ENCODE measurements around the gene RBM15.

- TF ChIP-seq, protein P1, sequence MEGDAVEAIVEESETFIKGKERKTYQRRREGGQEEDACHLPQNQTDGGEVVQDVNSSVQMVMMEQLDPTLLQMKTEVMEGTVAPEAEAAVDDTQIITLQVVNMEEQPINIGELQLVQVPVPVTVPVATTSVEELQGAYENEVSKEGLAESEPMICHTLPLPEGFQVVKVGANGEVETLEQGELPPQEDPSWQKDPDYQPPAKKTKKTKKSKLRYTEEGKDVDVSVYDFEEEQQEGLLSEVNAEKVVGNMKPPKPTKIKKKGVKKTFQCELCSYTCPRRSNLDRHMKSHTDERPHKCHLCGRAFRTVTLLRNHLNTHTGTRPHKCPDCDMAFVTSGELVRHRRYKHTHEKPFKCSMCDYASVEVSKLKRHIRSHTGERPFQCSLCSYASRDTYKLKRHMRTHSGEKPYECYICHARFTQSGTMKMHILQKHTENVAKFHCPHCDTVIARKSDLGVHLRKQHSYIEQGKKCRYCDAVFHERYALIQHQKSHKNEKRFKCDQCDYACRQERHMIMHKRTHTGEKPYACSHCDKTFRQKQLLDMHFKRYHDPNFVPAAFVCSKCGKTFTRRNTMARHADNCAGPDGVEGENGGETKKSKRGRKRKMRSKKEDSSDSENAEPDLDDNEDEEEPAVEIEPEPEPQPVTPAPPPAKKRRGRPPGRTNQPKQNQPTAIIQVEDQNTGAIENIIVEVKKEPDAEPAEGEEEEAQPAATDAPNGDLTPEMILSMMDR (IDR thresholded peaks at IDR 0.05) = no peak
- no peak for TF ChIP-seq EZH2 (IDR thresholded peaks at IDR 0.05; ENCODE audit: borderline replicate concordance, insufficient read depth, low read depth, low read length, poor library complexity, severe bottlenecking)
These were observed 31.6 kb downstream of the RBM15 start for GRCh38 chr1:110370827-110371226.

All from B cell (primary cell).